A673 (cell line): ENCODE data around the gene SLAIN2. TPM values are rescaled to one million over a fixed set of nuclear protein-coding genes. Genes with fewer than 3 reads are reported as not detected.

ENCODE experiments used
- BruUV-seq: library from RNA; stranded (reverse); fragments of 400-500 nt; replicated peaks from 2 replicates; lab custom pipeline; 2021; lab: Mats Ljungman, UMichigan
- CTCF ChIA-PET: fragments of 300-600 bp; sonication (Branson Sonifier 250); formaldehyde crosslinking; loops from one replicate; lab custom pipeline; 2022; ENCODE audit warnings: antibody characterized with exemption; lab: Charles Lee
- POLR2A ChIA-PET: fragments of 300-600 bp; sonication (Branson Sonifier 250); formaldehyde crosslinking; loops from one replicate; lab custom pipeline; 2022; ENCODE audit warnings: antibody characterized with exemption; ENCODE audit not compliant: low non-redundant PET; lab: Charles Lee
- DNase-seq: peaks from one replicate; pipeline ENCODE4 v3.0.0-alpha.2; 2015; ENCODE audit warnings: low spot score
- H3K27ac ChIP-seq: fragments of 200-600 bp; sonication (generic); 2 replicates; pipeline ENCODE4 v1.5.1; 2016; ENCODE audit warnings: mixed run types, low read depth, mild to moderate bottlenecking, mixed read lengths, antibody characterized with exemption, low read length; ENCODE audit not compliant: poor library complexity, severe bottlenecking
- H3K27me3 ChIP-seq: fragments of 200-600 bp; sonication (generic); replicated peaks from 2 replicates; pipeline ENCODE4 v1.6.1; 2017; ENCODE audit warnings: mixed run types, low read depth, mild to moderate bottlenecking, mixed read lengths, antibody characterized with exemption, low read length; ENCODE audit not compliant: insufficient read depth, poor library complexity
- H3K36me3 ChIP-seq: fragments of 200-600 bp; sonication (generic); 2 replicates; pipeline ENCODE4 v1.6.1; 2016; ENCODE audit warnings: mixed run types, mild to moderate bottlenecking, mixed read lengths, antibody characterized with exemption, low read length; ENCODE audit not compliant: insufficient read depth, poor library complexity, severe bottlenecking
- H3K4me1 ChIP-seq: fragments of 200-600 bp; sonication (generic); 2 replicates; pipeline ENCODE4 v1.6.1; 2017; ENCODE audit warnings: mixed run types, mild to moderate bottlenecking, mixed read lengths, antibody characterized with exemption, low read length; ENCODE audit not compliant: insufficient read depth, poor library complexity, severe bottlenecking
- H3K4me3 ChIP-seq: fragments of 200-600 bp; sonication (generic); 2 replicates; pipeline ENCODE4 v1.5.1; 2016; ENCODE audit warnings: low read depth, mixed run types, mild to moderate bottlenecking, mixed read lengths, low read length; ENCODE audit not compliant: poor library complexity, severe bottlenecking
- H3K9me3 ChIP-seq: fragments of 200-600 bp; sonication (generic); 2 replicates; pipeline ENCODE4 v1.6.1; 2016; ENCODE audit warnings: mixed run types, low read depth, mild to moderate bottlenecking, mixed read lengths, antibody characterized with exemption, low read length; ENCODE audit not compliant: poor library complexity, severe bottlenecking
- EZH2 ChIP-seq: fragments of 200-600 bp; sonication (generic); IDR thresholded peaks from 2 replicates; pipeline ENCODE4 v1.6.1; 2017; ENCODE audit warnings: borderline replicate concordance, low read depth, mild to moderate bottlenecking, mixed read lengths, antibody characterized with exemption, low read length; ENCODE audit not compliant: poor library complexity, severe bottlenecking
- intact Hi-C: fragments of 100-400 bp; cut with micrococcal nuclease; formaldehyde crosslinking; loops from one replicate; pipeline ENCODE4 v1.10.0; 2022; ENCODE audit not compliant: unreplicated experiment
- total RNA-seq: library from RNA; stranded (reverse); gene quantifications from 2 replicates; pipeline ENCODE4 v1.2.3, GENCODE V29; 2021
- TF ChIP-seq, protein P1 (sequence below): fragments of 300-800, 200-600 bp; sonication (generic); conservative IDR thresholded peaks from 2 replicates; pipeline ENCODE4 v1.5.1; 2017; ENCODE audit warnings: low read depth, mild to moderate bottlenecking, antibody characterized with exemption, low read length, moderate library complexity, mixed read lengths

The SLAIN2 gene
- total RNA-seq, 1 experiment from 2014 or later, result 74.0 TPM

DNA sequence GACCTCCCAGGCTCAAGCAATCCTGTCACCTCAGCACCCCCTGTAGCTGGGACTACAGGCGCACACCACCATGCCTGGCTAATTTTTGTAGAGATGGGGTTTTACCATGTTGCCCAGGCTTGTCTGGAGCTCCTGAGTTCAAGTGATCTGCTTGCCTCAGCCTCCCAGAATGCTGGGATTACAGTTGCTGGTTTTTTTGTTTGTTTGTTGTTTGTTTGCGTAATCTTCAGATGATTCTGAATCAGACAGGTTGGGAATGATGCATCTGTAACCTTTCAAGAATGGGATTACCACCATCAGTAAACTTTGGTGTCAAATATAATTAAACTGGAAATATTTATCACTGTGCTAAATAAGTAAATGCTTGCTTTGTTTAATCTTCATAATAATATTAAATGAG is 79.8 kb downstream of the SLAIN2 start:
- ChIA-PET CTCF (interaction anchor here (0.6 kb wide), 1 partner anchor 72 kb away, joined by 3 read pairs; no protein-coding TSS in a partner anchor), POLR2A (no interaction called here)
- no peak for DNase-seq
- intact Hi-C loops, result no loop called here
- Histone ChIP-seq H3K4me3 (no peak overlapping the region), H3K4me1 (no peaks in the 10 kb centered on the region), H3K36me3 (peaks cover 10% of the 10 kb centered on the region), H3K9me3 (no peaks in the 10 kb centered on the region), H3K27ac (no peak overlapping the region), H3K27me3 (no peaks in the 10 kb centered on the region)
- TF ChIP-seq, protein P1, sequence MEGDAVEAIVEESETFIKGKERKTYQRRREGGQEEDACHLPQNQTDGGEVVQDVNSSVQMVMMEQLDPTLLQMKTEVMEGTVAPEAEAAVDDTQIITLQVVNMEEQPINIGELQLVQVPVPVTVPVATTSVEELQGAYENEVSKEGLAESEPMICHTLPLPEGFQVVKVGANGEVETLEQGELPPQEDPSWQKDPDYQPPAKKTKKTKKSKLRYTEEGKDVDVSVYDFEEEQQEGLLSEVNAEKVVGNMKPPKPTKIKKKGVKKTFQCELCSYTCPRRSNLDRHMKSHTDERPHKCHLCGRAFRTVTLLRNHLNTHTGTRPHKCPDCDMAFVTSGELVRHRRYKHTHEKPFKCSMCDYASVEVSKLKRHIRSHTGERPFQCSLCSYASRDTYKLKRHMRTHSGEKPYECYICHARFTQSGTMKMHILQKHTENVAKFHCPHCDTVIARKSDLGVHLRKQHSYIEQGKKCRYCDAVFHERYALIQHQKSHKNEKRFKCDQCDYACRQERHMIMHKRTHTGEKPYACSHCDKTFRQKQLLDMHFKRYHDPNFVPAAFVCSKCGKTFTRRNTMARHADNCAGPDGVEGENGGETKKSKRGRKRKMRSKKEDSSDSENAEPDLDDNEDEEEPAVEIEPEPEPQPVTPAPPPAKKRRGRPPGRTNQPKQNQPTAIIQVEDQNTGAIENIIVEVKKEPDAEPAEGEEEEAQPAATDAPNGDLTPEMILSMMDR, result no peak
- TF ChIP-seq EZH2, result no peak
- BruUV-seq, result no TSS peak

DNA sequence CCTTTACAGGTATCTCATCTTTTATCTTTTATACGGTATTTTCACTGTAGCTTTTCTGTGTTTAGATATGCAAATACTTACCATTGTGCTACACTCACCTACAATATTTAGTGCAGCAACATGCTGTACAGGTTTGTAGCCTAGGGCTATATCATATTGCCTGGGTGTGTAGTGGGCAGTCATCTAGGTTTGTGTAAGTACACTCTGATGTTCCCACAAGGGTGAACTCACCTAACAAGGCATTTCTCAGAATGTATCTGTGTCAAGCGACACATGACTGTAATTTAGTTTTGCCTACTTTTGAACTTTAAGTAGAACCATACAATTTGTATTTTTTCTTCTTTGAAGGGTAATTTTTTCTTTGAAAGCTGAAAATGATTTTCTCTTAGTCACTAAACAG is 87.6 kb downstream of the SLAIN2 start:
- no peak for DNase-seq
- H3K36me3 ChIP-seq, result no peaks in the 10 kb centered on the region
- ChIA-PET CTCF (no interaction called here), POLR2A (no interaction called here)
- H3K4me3 ChIP-seq, result no peak overlapping the region
- no peak for TF ChIP-seq EZH2
- TF ChIP-seq, protein P1, result no peak
- H3K4me1 ChIP-seq, result no peaks in the 10 kb centered on the region
- no peaks in the 10 kb centered on the region for H3K27me3 ChIP-seq
- intact Hi-C loops, result no loop called here
- no TSS peak for BruUV-seq
- H3K9me3 ChIP-seq, result no peaks in the 10 kb centered on the region
- no peak overlapping the region for H3K27ac ChIP-seq

DNA sequence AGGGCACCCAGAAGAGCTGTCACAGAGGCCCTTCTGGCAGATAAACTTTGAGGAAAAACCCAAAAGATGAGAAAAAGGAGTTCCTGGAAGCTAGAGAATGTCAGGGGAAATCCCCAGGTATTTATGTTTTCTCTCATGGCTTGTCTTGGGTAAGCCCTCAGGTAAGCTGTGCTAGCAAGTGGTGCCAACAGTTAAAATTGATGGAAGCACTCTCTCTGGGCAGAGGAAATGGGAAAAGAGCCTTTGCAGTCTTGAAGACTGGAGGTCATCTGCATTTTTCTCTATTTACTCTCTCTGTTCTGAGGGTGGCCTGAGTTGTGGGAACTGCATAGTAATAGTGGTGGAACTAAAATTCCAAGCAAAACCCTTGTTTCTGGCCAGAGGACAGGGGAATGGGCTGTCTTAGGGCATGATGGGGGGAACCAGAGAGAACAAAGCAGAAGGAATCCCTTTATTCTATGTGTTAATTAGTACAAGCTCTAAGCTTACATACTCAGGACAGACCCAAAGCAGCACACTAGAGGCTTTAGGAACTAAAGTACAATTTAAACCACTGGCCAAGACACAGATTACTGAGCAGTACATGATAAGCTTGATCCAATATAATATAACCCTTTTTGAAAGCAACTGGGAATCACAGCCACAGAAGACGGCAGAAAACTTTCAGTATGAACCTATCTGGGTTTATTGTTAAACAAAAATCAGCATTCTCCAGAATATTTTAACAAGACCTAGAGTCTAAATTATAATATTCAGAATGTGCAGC is 88.6 kb downstream of the SLAIN2 start:
- CTCF ChIA-PET, result no interaction called here
- no peaks in the 10 kb centered on the region for H3K4me1 ChIP-seq
- no peak overlapping the region for H3K27ac ChIP-seq
- no peak for TF ChIP-seq EZH2
- TF ChIP-seq, protein P1, result no peak
- no TSS peak for BruUV-seq
- no peak for DNase-seq
- no peaks in the 10 kb centered on the region for H3K36me3 ChIP-seq
- no peaks in the 10 kb centered on the region for H3K27me3 ChIP-seq
- POLR2A ChIA-PET, result no interaction called here
- H3K9me3 ChIP-seq, result no peaks in the 10 kb centered on the region
- no peak overlapping the region for H3K4me3 ChIP-seq
- intact Hi-C loops, result no loop called here
